DOHH2 (cell line): Measurements from ENCODE around the gene TCF3.

ENCODE experiments used
- CTCF ChIP-seq: fragments of 200-600 bp; sonication (generic); IDR thresholded peaks from one replicate; pipeline ENCODE4 v1.5.1; 2014; ENCODE audit warnings: antibody characterized with exemption, mild to moderate bottlenecking, low read depth, low read length; ENCODE audit not compliant: poor library complexity, severe bottlenecking
- EZH2phosphoT487 ChIP-seq: fragments of 200-600 bp; sonication (generic); IDR thresholded peaks from 2 replicates; pipeline ENCODE4 v1.6.1; 2017; ENCODE audit warnings: borderline replicate concordance, mild to moderate bottlenecking, antibody characterized with exemption, low read length, moderate library complexity, mixed read lengths

GRCh38 chr19:1593501-1593772 lies 59.0 kb downstream of the TCF3 start:
- TF ChIP-seq CTCF = no peak
- TF ChIP-seq EZH2phosphoT487 = no peak
